HepG2 (cell line): ENCODE measurements around the gene ALG8. TPM values are rescaled to one million over a fixed set of nuclear protein-coding genes. Genes with fewer than 3 reads are reported as not detected.

Experiments used
- ATAC-seq: fragments of 200-7000 bp; cut with Tn5 transposase; 3 replicates; pipeline ENCODE4 v1.9.1; 2020; ENCODE audit warnings: mild to moderate bottlenecking, moderate library complexity
- BruUV-seq: library from RNA; stranded (reverse); fragments of 400-500 nt; replicated peaks from 2 replicates; lab custom pipeline; 2021; lab: Mats Ljungman, UMichigan
- CTCF ChIA-PET: fragments of 300-600 bp; formaldehyde crosslinking; extraction: SDS; loops from one replicate; lab custom pipeline; 2021; ENCODE audit warnings: low total read pairs, inconsistent platforms, low intra/inter-chr PET ratio; lab: Yijun Ruan, JAX
- POLR2A ChIA-PET: fragments of 350-600 bp; sonication (Branson Sonifier 250); formaldehyde crosslinking; loops from one replicate; lab custom pipeline; 2020; ENCODE audit warnings: antibody characterized with exemption, inconsistent platforms; lab: Yijun Ruan, JAX
- DNase-seq: peaks from one replicate; pipeline ENCODE4 v3.0.0-alpha.2; 2015; ENCODE audit warnings: low spot score
- FAIRE-seq: peaks from 3 replicates; lab custom pipeline; 2011; peaks lifted over from hg19 to GRCh38; lab: Jason Lieb, UNC
- H2AFZ ChIP-seq: one replicate; pipeline ENCODE4 v1.6.1; 2011; ENCODE audit warnings: low read length, inconsistent platforms
- H3K27ac ChIP-seq: fragments of 300-600 bp; 3 replicates; pipeline ENCODE4 v1.8.0; 2011; ENCODE audit warnings: mixed run types, mild to moderate bottlenecking, mixed read lengths, low read length, inconsistent platforms; ENCODE audit not compliant: insufficient read depth; ENCODE audit errors: extremely low read length
- H3K27me3 ChIP-seq, 2 experiments: fragments of 200-600 bp in 1 of 2; 2 replicates in 1 of 2; 3 replicates in 1 of 2; pipeline versions ENCODE4 v1.6.0 to v1.8.0; 2011; ENCODE audit warnings: low read length in 2 of 2, mild to moderate bottlenecking in 2 of 2, moderate library complexity in 2 of 2, inconsistent platforms in 1 of 2; ENCODE audit not compliant: insufficient read depth in 2 of 2, control insufficient read depth in 1 of 2
- H3K36me3 ChIP-seq, 2 experiments: fragments of 200-600 bp in 1 of 2; replicated peaks in 1 of 2; 2 replicates in 1 of 2; 3 replicates in 1 of 2; pipeline versions ENCODE4 v1.5.1 to v1.8.0; 2011; ENCODE audit warnings: low read length in 2 of 2, inconsistent platforms in 1 of 2; ENCODE audit not compliant: insufficient read depth in 2 of 2, control insufficient read depth in 1 of 2
- H3K4me1 ChIP-seq: 2 replicates; pipeline ENCODE4 v1.5.1; 2012; ENCODE audit warnings: low read length, inconsistent platforms; ENCODE audit not compliant: insufficient read depth
- H3K4me2 ChIP-seq: 2 replicates; pipeline ENCODE4 v1.6.0; 2011; ENCODE audit warnings: low read depth, low read length, inconsistent platforms
- H3K4me3 ChIP-seq, 3 experiments: fragments of 200-600 bp in 1 of 3; sonication (generic), shearing (Covaris generic) in 1 of 3; replicated peaks in 1 of 3; 2 replicates each; pipeline ENCODE4 v1.5.1; 2011 to 2016; ENCODE audit warnings: low read length in 3 of 3, inconsistent platforms in 2 of 3, low read depth in 2 of 3, mild to moderate bottlenecking in 2 of 3, control low read depth in 1 of 3, mixed read lengths in 1 of 3; ENCODE audit not compliant: insufficient read depth in 1 of 3
- H3K79me2 ChIP-seq: one replicate; pipeline ENCODE4 v1.6.1; 2011; ENCODE audit warnings: low read length, inconsistent platforms; ENCODE audit not compliant: insufficient read depth
- H3K9ac ChIP-seq: 2 replicates; pipeline ENCODE4 v1.6.0; 2011; ENCODE audit warnings: mild to moderate bottlenecking, low read depth, low read length, inconsistent platforms; ENCODE audit not compliant: insufficient read depth
- H3K9me3 ChIP-seq: 2 replicates; pipeline ENCODE4 v1.5.1; 2012; ENCODE audit warnings: mild to moderate bottlenecking, low read length
- H4K20me1 ChIP-seq: 2 replicates; pipeline ENCODE4 v1.6.0; 2011; ENCODE audit warnings: inconsistent platforms, mild to moderate bottlenecking, low read length, moderate library complexity; ENCODE audit not compliant: insufficient read depth
- KDM2A ChIP-seq: sonication (generic); formaldehyde crosslinking; IDR thresholded peaks from 2 replicates; pipeline ENCODE4 v1.4.0; 2020; ENCODE audit warnings: low read depth, missing genetic modification reagents, borderline replicate concordance
- KLF9 ChIP-seq: IDR thresholded peaks from 2 replicates; pipeline ENCODE4 v1.6.1; 2016; ENCODE audit warnings: low read depth
- RBFOX2 ChIP-seq: fragments of 200-400 bp; formaldehyde crosslinking; IDR thresholded peaks from 2 replicates; pipeline ENCODE4 v1.6.1; 2017; ENCODE audit warnings: low read depth, mild to moderate bottlenecking, low read length
- RBM39 ChIP-seq: fragments of 200-400 bp; formaldehyde crosslinking; IDR thresholded peaks from one replicate; pipeline ENCODE4 v1.6.1; 2018; ENCODE audit warnings: antibody characterized with exemption, mild to moderate bottlenecking, low read depth, low read length; ENCODE audit not compliant: poor library complexity, severe bottlenecking
- RFX5 ChIP-seq: IDR thresholded peaks from 2 replicates; pipeline ENCODE4 v1.6.1; 2011; ENCODE audit warnings: low read depth, low read length, improper control_type of control experiment
- SAP130 ChIP-seq: IDR thresholded peaks from 2 replicates; pipeline ENCODE4 v1.6.1; 2016; ENCODE audit warnings: low read depth
- SOX13 ChIP-seq, 3 experiments: fragments of 450-650 bp in 1 of 3; sonication (generic) in 1 of 3; formaldehyde crosslinking in 1 of 3; IDR thresholded peaks in 2 of 3; conservative IDR thresholded peaks in 1 of 3; 2 replicates each; pipeline versions ENCODE4 v1.5.0 to v1.6.1; 2016 to 2020; ENCODE audit warnings: antibody characterized with exemption in 1 of 3, mild to moderate bottlenecking in 1 of 3, missing compliant biosample characterization in 1 of 3, missing genetic modification reagents in 1 of 3, moderate library complexity in 1 of 3
- SOX5 ChIP-seq: IDR thresholded peaks from 2 replicates; pipeline ENCODE4 v1.6.1; 2016; ENCODE audit warnings: borderline replicate concordance
- WGBS: methylation state at CpG from one replicate; pipeline ENCODE4 v1.1.6; 2017; ENCODE audit warnings: low lambda C conversion rate; 5-methylcytosine and 5-hydroxymethylcytosine counted together
- in situ Hi-C: cut with HindIII; loops from 2 replicates; pipeline ENCODE4 v1.10.0; 2017; ENCODE audit warnings: low pct_unique_long_range_greater_than_20kb; ENCODE audit not compliant: extremely low pct_ligation_motif_present
- intact Hi-C: fragments of 100-400 bp; cut with micrococcal nuclease; formaldehyde crosslinking; loops from one replicate; pipeline ENCODE4 v1.10.0; 2022; ENCODE audit not compliant: unreplicated experiment
- polyA plus RNA-seq, 8 experiments: library from polyadenylated mRNA; depleted of rRNA in 3 of 8; stranded (reverse) in 7 of 8; unstranded in 1 of 8; fragments of >200 nt; fragmentation: Illumina TruSeq in 4 of 8; extraction: Trizol in 4 of 8; gene quantifications; 2 replicates each; pipeline versions ENCODE4 v1.2.1 to v1.2.3, GENCODE V29; 2011 to 2016; ENCODE audit warnings: low read depth in 4 of 8, missing spikeins in 1 of 8, mixed read lengths in 1 of 8; ENCODE audit not compliant: insufficient read depth in 1 of 8
- total RNA-seq, 5 experiments: library from RNA; depleted of rRNA; stranded (reverse); fragments of >200 nt; fragmentation: Illumina TruSeq; extraction: Trizol; gene quantifications; 2 replicates each; pipeline ENCODE4 v1.2.3, GENCODE V29; 2016; ENCODE audit warnings: low read depth in 1 of 5
- TF ChIP-seq, protein P1 (sequence below): sonication (generic); formaldehyde crosslinking; IDR thresholded peaks from 2 replicates; pipeline ENCODE4 v1.4.0; 2020; ENCODE audit warnings: missing genetic modification reagents

The ALG8 gene
- total and polyA plus RNA-seq, 2 of the 13 experiments (the other 11 are each of a cell fraction or from before 2014, with no cell fraction given), result 75.8 to 88.0 TPM

DNA sequence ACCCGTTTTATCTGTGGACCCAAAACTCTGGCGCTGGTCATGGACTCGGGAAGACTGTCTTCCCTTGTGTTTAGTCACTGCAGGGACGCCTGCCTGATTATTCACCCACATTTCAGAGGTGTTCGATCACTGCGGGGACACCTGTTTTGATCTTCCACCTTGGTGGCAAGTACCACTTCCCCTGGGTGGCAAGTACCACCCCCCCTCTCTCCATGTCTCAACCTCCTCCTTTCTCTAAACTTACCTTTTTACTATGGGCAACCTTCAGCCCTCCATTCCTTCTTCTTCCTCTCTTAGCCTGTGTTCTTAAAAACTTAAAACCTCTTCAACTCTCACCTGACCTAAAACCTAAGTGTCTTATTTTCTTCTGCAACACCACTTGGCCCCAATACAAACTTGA lies 57.8 kb downstream of the ALG8 start:
- intact Hi-C loops (no loop called here), in situ Hi-C loops (no loop called here)
- no peak overlapping the region for H3K9ac ChIP-seq
- H3K4me1 ChIP-seq, result peaks cover 55% of the 10 kb centered on the region
- no peak for ATAC-seq
- H2AFZ ChIP-seq, result no peak overlapping the region
- 97% methylated on average over 6 of the region's 6 CpGs for WGBS
- peaks cover 36% of the 10 kb centered on the region for H3K79me2 ChIP-seq
- DNase-seq, result no peak
- no peaks in the 10 kb centered on the region; a peak in 1 of 5 replicates for H3K27me3 ChIP-seq
- H3K36me3 ChIP-seq, result peaks cover 0 to 4% of the 10 kb centered on the region in 2 experiments; a peak in 1 of 5 replicates
- BruUV-seq, result no TSS peak
- no peak overlapping the region for H3K4me3 ChIP-seq
- FAIRE-seq, result no peak
- H3K9me3 ChIP-seq, result no peaks in the 10 kb centered on the region
- H3K4me2 ChIP-seq, result no peak overlapping the region
- ChIA-PET CTCF (no interaction called here), POLR2A (no interaction called here)
- no peak overlapping the region for H3K27ac ChIP-seq
- no peak for TF ChIP-seq RFX5
- 0 out of 2 replicates have a peak, but pooled peaks have one; percentile 29 for TF ChIP-seq RBFOX2
- peaks cover 15% of the 10 kb centered on the region for H4K20me1 ChIP-seq

DNA sequence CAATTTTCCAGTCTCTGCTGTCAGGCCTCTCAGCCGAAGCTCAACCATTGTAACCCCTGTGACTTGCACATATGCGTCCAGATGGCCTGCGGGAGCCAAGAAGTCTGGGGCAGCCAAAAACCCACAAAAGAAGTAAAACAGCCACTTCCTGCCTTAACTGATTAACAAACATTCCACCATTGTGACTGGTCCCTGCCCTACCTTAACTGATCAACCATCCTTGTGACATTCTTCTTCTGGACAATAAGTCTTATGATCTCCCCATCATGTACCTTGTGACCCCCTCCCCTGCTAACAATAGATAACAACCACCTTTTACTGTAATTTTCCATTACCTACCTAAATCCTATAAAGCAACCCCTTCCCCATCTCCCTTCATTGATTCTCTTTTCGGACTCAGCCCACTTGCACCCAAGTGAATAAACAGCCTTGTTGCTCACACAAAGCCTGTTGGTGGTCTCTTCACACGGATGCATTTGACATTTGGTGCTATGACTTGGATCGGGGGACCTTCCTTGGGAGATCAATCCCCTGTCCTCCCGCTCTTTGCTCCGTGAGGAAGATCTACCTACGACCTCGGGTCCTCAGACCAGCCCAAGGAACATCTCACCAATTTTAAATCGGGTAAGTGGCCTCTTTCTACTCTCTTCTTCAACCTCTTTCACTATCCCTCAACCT lies 58.5 kb downstream of the ALG8 start:
- intact Hi-C loops (no loop called here), in situ Hi-C loops (no loop called here)
- POLR2A ChIA-PET, result interaction anchor here (0.7 to 2.4 kb wide), 3 partner anchors 9 to 86 kb away, joined by 3 to 9 read pairs (median 3); partner anchors contain the start of gene INTS4
- TF ChIP-seq SOX5 (CRISPR knock-in tag) (peak; percentile 9; the same call in 1 of the 2 replicates), RBFOX2 (0 out of 2 replicates have a peak, but pooled peaks have one; percentile 32), KLF9 (CRISPR knock-in tag) (no peak), RBM39 (no peak), SOX13 (IDR thresholded peaks at IDR 0.05) (no peak), SOX13 (CRISPR knock-in tag; conservative IDR thresholded peaks at IDR 0.05 in 1 of 2, IDR thresholded peaks at IDR 0.05 in 1 of 2) (peak in 1 of 2 experiments; percentile 88; a peak in 2 of 4 replicates), SAP130 (0 out of 2 replicates have a peak, but pooled peaks have one; percentile 11), KDM2A (CRISPR knock-in tag) (peak; percentile 30; the same call in 1 of the 2 replicates)
- TF ChIP-seq, protein P1, sequence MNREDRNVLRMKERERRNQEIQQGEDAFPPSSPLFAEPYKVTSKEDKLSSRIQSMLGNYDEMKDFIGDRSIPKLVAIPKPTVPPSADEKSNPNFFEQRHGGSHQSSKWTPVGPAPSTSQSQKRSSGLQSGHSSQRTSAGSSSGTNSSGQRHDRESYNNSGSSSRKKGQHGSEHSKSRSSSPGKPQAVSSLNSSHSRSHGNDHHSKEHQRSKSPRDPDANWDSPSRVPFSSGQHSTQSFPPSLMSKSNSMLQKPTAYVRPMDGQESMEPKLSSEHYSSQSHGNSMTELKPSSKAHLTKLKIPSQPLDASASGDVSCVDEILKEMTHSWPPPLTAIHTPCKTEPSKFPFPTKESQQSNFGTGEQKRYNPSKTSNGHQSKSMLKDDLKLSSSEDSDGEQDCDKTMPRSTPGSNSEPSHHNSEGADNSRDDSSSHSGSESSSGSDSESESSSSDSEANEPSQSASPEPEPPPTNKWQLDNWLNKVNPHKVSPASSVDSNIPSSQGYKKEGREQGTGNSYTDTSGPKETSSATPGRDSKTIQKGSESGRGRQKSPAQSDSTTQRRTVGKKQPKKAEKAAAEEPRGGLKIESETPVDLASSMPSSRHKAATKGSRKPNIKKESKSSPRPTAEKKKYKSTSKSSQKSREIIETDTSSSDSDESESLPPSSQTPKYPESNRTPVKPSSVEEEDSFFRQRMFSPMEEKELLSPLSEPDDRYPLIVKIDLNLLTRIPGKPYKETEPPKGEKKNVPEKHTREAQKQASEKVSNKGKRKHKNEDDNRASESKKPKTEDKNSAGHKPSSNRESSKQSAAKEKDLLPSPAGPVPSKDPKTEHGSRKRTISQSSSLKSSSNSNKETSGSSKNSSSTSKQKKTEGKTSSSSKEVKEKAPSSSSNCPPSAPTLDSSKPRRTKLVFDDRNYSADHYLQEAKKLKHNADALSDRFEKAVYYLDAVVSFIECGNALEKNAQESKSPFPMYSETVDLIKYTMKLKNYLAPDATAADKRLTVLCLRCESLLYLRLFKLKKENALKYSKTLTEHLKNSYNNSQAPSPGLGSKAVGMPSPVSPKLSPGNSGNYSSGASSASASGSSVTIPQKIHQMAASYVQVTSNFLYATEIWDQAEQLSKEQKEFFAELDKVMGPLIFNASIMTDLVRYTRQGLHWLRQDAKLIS (CRISPR knock-in tag), result peak; percentile 91

More for the DNA sequence above, 58.5 kb downstream of the ALG8 start:
- Histone ChIP-seq H3K27me3 (no peaks in the 10 kb centered on the region; a peak in 1 of 5 replicates), H3K79me2 (peaks cover 42% of the 10 kb centered on the region), H3K4me2 (no peak overlapping the region), H3K27ac (no peak overlapping the region), H3K9ac (no peak overlapping the region), H3K9me3 (no peaks in the 10 kb centered on the region), H2AFZ (peak overlapping the region; percentile 18), H3K4me3 (no peak overlapping the region), H3K36me3 (peaks cover 0 to 8% of the 10 kb centered on the region in 2 experiments; a peak in 1 of 5 replicates), H4K20me1 (peaks cover 18% of the 10 kb centered on the region), H3K4me1 (peaks cover 55% of the 10 kb centered on the region)
- CTCF ChIA-PET, result no interaction called here
- 86% methylated on average over 11 of the region's 11 CpGs for WGBS
- no peak for FAIRE-seq
- DNase-seq, result peak; percentile 64
- BruUV-seq, result no TSS peak
- no peak for ATAC-seq
